Measurements from ENCODE around the gene LRRC8C.

LRRC8C gene

DNA sequence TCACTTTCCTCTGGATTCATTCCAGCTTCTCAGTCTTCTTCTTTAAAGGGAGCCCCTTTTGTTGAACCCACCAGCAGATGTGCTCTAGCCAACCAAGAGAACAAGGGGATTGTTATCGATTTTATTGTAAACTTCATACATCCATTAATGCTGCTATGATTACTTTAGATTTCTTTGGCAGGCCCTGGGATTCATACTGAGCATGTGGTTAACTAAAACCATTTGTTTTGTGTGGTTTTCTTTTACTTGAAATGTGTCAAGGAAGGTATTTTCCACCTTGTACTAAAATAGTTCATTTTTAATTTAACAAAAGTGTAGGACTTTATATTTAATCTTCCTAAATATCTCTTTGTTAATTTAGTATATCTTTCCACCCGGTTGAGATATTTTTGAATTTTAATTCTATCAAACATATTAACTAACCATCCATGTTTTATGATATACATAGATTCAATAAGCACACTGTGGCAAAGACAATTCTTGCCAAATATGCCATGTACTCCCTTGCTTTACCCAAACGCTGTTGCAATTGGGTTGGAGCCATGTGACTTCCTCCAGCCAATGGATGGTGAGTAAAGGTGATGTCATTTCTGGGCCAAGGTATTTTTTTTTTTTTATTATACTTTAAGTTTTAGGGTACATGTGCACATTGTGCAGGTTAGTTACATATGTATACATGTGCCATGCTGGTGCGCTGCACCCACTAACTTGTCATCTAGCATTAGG, 113.7 kb downstream of the LRRC8C start:
- Histone ChIP-seq H3K27me3 (ENCODE audit: low read length) (no peaks in the 10 kb centered on the region), H3K79me2 (ENCODE audit: insufficient read depth, low read length) (no peaks in the 10 kb centered on the region), H3K9me3 (ENCODE audit: insufficient read depth, low read length) (no peaks in the 10 kb centered on the region), H3K4me3 (ENCODE audit: insufficient read depth, low read length, poor library complexity, severe bottlenecking) (no peak overlapping the region), H4K20me1 (ENCODE audit: low read depth, low read length) (no peaks in the 10 kb centered on the region), H3F3A (ENCODE audit: insufficient read depth) (no peaks in the 10 kb centered on the region), H3K36me3 (ENCODE audit: low read length) (no peaks in the 10 kb centered on the region), H2AFZ (ENCODE audit: low read depth, low read length, severe bottlenecking) (no peak overlapping the region), H3K9ac (ENCODE audit: low read length) (no peak overlapping the region), H3K27ac (ENCODE audit: low read depth, low read length) (no peak overlapping the region), H3K4me2 (ENCODE audit: low read depth, low read length, poor library complexity, severe bottlenecking) (no peak overlapping the region), H3K9me2 (replicated peaks; ENCODE audit: insufficient read depth, low read length) (no peaks in the 10 kb centered on the region)
- no peak for TF ChIP-seq EZH2phosphoT487 (conservative IDR thresholded peaks at IDR 0.05; ENCODE audit: low read length)
- TF ChIP-seq, protein P1, sequence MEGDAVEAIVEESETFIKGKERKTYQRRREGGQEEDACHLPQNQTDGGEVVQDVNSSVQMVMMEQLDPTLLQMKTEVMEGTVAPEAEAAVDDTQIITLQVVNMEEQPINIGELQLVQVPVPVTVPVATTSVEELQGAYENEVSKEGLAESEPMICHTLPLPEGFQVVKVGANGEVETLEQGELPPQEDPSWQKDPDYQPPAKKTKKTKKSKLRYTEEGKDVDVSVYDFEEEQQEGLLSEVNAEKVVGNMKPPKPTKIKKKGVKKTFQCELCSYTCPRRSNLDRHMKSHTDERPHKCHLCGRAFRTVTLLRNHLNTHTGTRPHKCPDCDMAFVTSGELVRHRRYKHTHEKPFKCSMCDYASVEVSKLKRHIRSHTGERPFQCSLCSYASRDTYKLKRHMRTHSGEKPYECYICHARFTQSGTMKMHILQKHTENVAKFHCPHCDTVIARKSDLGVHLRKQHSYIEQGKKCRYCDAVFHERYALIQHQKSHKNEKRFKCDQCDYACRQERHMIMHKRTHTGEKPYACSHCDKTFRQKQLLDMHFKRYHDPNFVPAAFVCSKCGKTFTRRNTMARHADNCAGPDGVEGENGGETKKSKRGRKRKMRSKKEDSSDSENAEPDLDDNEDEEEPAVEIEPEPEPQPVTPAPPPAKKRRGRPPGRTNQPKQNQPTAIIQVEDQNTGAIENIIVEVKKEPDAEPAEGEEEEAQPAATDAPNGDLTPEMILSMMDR (IDR thresholded peaks at IDR 0.05; ENCODE audit: insufficient read depth, low read length, poor library complexity, severe bottlenecking), result no peak

DNA sequence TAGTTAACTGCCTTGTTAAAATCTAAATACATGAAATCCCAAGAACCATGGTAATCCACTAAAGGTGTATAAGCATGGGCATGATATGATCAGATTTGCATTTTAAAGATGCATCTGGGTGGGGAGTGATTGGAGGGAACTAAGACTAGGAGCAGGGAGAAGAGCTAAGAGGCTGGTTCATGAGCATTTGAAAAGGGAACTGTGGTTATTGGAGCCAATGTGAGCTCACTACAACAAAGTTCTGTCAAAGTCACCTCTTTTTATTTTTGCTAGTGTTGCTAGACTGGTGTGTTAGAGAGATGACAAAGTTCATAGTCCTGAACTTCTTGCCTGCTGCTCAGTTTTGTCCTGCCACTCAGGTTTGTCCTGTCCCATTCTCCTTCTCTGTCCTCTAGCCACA, 120.8 kb downstream of the LRRC8C start:
- Histone ChIP-seq H3K36me3 (ENCODE audit: low read length) (no peaks in the 10 kb centered on the region), H3K79me2 (ENCODE audit: insufficient read depth, low read length) (no peaks in the 10 kb centered on the region), H3K9me3 (ENCODE audit: insufficient read depth, low read length) (no peaks in the 10 kb centered on the region), H2AFZ (ENCODE audit: low read depth, low read length, severe bottlenecking) (no peak overlapping the region), H3K9me2 (replicated peaks; ENCODE audit: insufficient read depth, low read length) (no peaks in the 10 kb centered on the region), H4K20me1 (ENCODE audit: low read depth, low read length) (no peaks in the 10 kb centered on the region), H3K4me3 (ENCODE audit: insufficient read depth, low read length, poor library complexity, severe bottlenecking) (no peak overlapping the region), H3K27ac (ENCODE audit: low read depth, low read length) (no peak overlapping the region), H3K9ac (ENCODE audit: low read length) (no peak overlapping the region), H3K4me2 (ENCODE audit: low read depth, low read length, poor library complexity, severe bottlenecking) (no peak overlapping the region), H3K27me3 (ENCODE audit: low read length) (no peaks in the 10 kb centered on the region), H3F3A (ENCODE audit: insufficient read depth) (no peaks in the 10 kb centered on the region)
- TF ChIP-seq, protein P1 (IDR thresholded peaks at IDR 0.05; ENCODE audit: insufficient read depth, low read length, poor library complexity, severe bottlenecking), result no peak
- TF ChIP-seq EZH2phosphoT487 (conservative IDR thresholded peaks at IDR 0.05; ENCODE audit: low read length), result no peak

DNA sequence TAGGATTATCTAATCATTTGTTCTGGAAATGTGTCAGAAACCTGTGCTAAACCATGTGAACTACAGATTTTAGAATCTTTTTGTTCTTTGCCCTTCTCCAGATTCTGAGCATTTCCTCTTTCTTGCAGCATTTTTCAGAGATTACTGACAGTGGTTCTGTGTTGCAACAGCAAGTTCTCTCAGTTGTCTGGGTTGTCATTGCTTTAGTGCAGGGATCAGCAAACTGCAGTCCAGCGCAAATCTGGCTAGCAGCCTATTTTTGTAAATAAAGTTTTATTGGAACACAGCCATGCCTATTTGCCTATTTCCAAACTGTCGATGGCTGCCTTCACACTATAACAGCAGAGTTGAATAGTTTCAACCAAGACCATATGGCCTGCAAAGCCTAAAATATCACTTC, 121.6 kb downstream of the LRRC8C start:
- Histone ChIP-seq H3K79me2 (ENCODE audit: insufficient read depth, low read length) (no peaks in the 10 kb centered on the region), H3F3A (ENCODE audit: insufficient read depth) (no peaks in the 10 kb centered on the region), H4K20me1 (ENCODE audit: low read depth, low read length) (no peaks in the 10 kb centered on the region), H2AFZ (ENCODE audit: low read depth, low read length, severe bottlenecking) (no peak overlapping the region), H3K9me3 (ENCODE audit: insufficient read depth, low read length) (no peaks in the 10 kb centered on the region), H3K9me2 (replicated peaks; ENCODE audit: insufficient read depth, low read length) (no peaks in the 10 kb centered on the region), H3K4me2 (ENCODE audit: low read depth, low read length, poor library complexity, severe bottlenecking) (no peak overlapping the region), H3K27me3 (ENCODE audit: low read length) (no peaks in the 10 kb centered on the region), H3K27ac (ENCODE audit: low read depth, low read length) (no peak overlapping the region), H3K4me3 (ENCODE audit: insufficient read depth, low read length, poor library complexity, severe bottlenecking) (no peak overlapping the region), H3K9ac (ENCODE audit: low read length) (no peak overlapping the region), H3K36me3 (ENCODE audit: low read length) (no peaks in the 10 kb centered on the region)
- TF ChIP-seq, protein P1 (IDR thresholded peaks at IDR 0.05; ENCODE audit: insufficient read depth, low read length, poor library complexity, severe bottlenecking), result no peak
- no peak for TF ChIP-seq EZH2phosphoT487 (conservative IDR thresholded peaks at IDR 0.05; ENCODE audit: low read length)
